Measurements from ENCODE around the gene C1QTNF7.

The C1QTNF7 gene

GRCh38 chr4:15413010-15413622 is 14.7 kb upstream of the C1QTNF7 start:
- in situ Hi-C loops (cut with MboI; ENCODE audit: low sequenced_read_pairs), result no loop called here

GRCh38 chr4:15413623-15414019 is 14.2 kb upstream of the C1QTNF7 start:
- in situ Hi-C loops (cut with MboI; ENCODE audit: low sequenced_read_pairs), result no loop called here

- in situ Hi-C loops (cut with MboI; ENCODE audit: low sequenced_read_pairs), result no loop called here
These were observed 13.2 kb upstream of the C1QTNF7 start for GRCh38 chr4:15414551-15415091.

- in situ Hi-C loops (cut with MboI; ENCODE audit: low sequenced_read_pairs), result no loop called here
These were observed 11.2 kb upstream of the C1QTNF7 start for GRCh38 chr4:15416357-15417232.

GRCh38 chr4:15417233-15417660 is 10.6 kb upstream of the C1QTNF7 start:
- in situ Hi-C loops (cut with MboI; ENCODE audit: low sequenced_read_pairs), result no loop called here

- in situ Hi-C loops (cut with MboI; ENCODE audit: low sequenced_read_pairs), result no loop called here
These were observed 8.9 kb upstream of the C1QTNF7 start for GRCh38 chr4:15418956-15419355.

- in situ Hi-C loops (cut with MboI; ENCODE audit: low sequenced_read_pairs), result no loop called here
These were observed 7.2 kb upstream of the C1QTNF7 start for GRCh38 chr4:15420642-15421041.

- in situ Hi-C loops (cut with MboI; ENCODE audit: low sequenced_read_pairs), result no loop called here
These were observed 4.5 kb upstream of the C1QTNF7 start for GRCh38 chr4:15423285-15423711.

GRCh38 chr4:15425520-15425919 is 2.3 kb upstream of the C1QTNF7 start:
- in situ Hi-C loops (cut with MboI; ENCODE audit: low sequenced_read_pairs), result no loop called here

- in situ Hi-C loops (cut with MboI; ENCODE audit: low sequenced_read_pairs), result no loop called here
These were observed 672 bp upstream of the C1QTNF7 start for GRCh38 chr4:15427161-15427560.

- in situ Hi-C loops (cut with MboI; ENCODE audit: low sequenced_read_pairs), result no loop called here
These were observed 778 bp downstream of the C1QTNF7 start for GRCh38 chr4:15428611-15429010.

- in situ Hi-C loops (cut with MboI; ENCODE audit: low sequenced_read_pairs), result no loop called here
These were observed 6.3 kb downstream of the C1QTNF7 start for GRCh38 chr4:15434091-15434490.

- in situ Hi-C loops (cut with MboI; ENCODE audit: low sequenced_read_pairs), result no loop called here
These were observed 6.8 kb downstream of the C1QTNF7 start for GRCh38 chr4:15434676-15435075.

- in situ Hi-C loops (cut with MboI; ENCODE audit: low sequenced_read_pairs), result no loop called here
These were observed 8.7 kb downstream of the C1QTNF7 start for GRCh38 chr4:15436513-15436912.

GRCh38 chr4:15438939-15439524 is 11.2 kb downstream of the C1QTNF7 start:
- in situ Hi-C loops (cut with MboI; ENCODE audit: low sequenced_read_pairs), result no loop called here

GRCh38 chr4:15443371-15444160 is 15.7 kb downstream of the C1QTNF7 start:
- in situ Hi-C loops (cut with MboI; ENCODE audit: low sequenced_read_pairs), result no loop called here

GRCh38 chr4:15444276-15444675 is 16.4 kb downstream of the C1QTNF7 start:
- in situ Hi-C loops (cut with MboI; ENCODE audit: low sequenced_read_pairs), result no loop called here

GRCh38 chr4:15444879-15445547 is 17.2 kb downstream of the C1QTNF7 start:
- in situ Hi-C loops (cut with MboI; ENCODE audit: low sequenced_read_pairs), result no loop called here

- in situ Hi-C loops (cut with MboI; ENCODE audit: low sequenced_read_pairs), result loop anchor here (10.0 kb wide), 1 partner anchor 217 kb away; no protein-coding TSS in a partner anchor
These were observed 23.5 kb downstream of the C1QTNF7 start for GRCh38 chr4:15451181-15451865.
